Right lobe of liver (tissue), 4 donors: ENCODE measurements around the gene TARP.

Experiments
- CTCF ChIP-seq, 4 donors: fragments of 200-600 bp in 3 of 4; fragments of 450-650 bp in 1 of 4; IDR thresholded peaks; one replicate each; pipeline versions ENCODE4 v1.5.1 to v1.8.0; 2016 to 2022; ENCODE audit warnings: antibody characterized with exemption in 4 of 4, mild to moderate bottlenecking in 2 of 4
- POLR2A ChIP-seq: fragments of 450-650 bp; IDR thresholded peaks from one replicate; pipeline ENCODE4 v1.6.1; 2017; ENCODE audit warnings: antibody characterized with exemption, mild to moderate bottlenecking
- donor health status: DM: no; HTN: no; CAD: no.
- donor health status: DM: no; HTN: no; CAD: no.
- donor health status: DM: no; HTN: yes; CAD: no.

- TF ChIP-seq CTCF (IDR thresholded peaks at IDR 0.05) (no peak), POLR2A (no peak)
Measured at GRCh38 chr7:38224392-38224791, 49.0 kb downstream of the TARP start.
